Measurements from ENCODE around the gene SUPT5H. TPM values are rescaled to one million over a fixed set of nuclear protein-coding genes. Genes with fewer than 3 reads are reported as not detected.
A peak's percentile ranks its signal among the peaks of the same experiment; 100 is the strongest.

Gene SUPT5H
- total and polyA plus RNA-seq, 2 of the 13 experiments (the other 11 are each of a cell fraction or from before 2014, with no cell fraction given), result 48.2 to 51.7 TPM

- TF ChIP-seq ZHX2 (IDR thresholded peaks at IDR 0.05; ENCODE audit: low read depth) (peak; percentile 44; the same call in 1 of the 2 replicates), ZHX2 (CRISPR knock-in tag; IDR thresholded peaks at IDR 0.05; ENCODE audit: borderline replicate concordance) (no peak), TOPORS (CRISPR knock-in tag; IDR thresholded peaks at IDR 0.05) (peak; percentile 77; the same call in 1 of the 2 replicates), HNRNPL (IDR thresholded peaks at IDR 0.05; ENCODE audit: low read depth, low read length) (no peak), TAF15 (IDR thresholded peaks at IDR 0.05; ENCODE audit: low read depth, low read length, poor library complexity, severe bottlenecking) (no peak), PHF21A (CRISPR knock-in tag; IDR thresholded peaks at IDR 0.05) (peak; percentile 61; the same call in 1 of the 2 replicates), FOXK1 (CRISPR knock-in tag; IDR thresholded peaks at IDR 0.05; ENCODE audit: borderline replicate concordance, low read depth) (peak; percentile 75; the same call in 1 of the 2 replicates), STAT5B (CRISPR knock-in tag; IDR thresholded peaks at IDR 0.05) (no peak), ZNF616 (CRISPR knock-in tag; IDR thresholded peaks at IDR 0.05; ENCODE audit: low read depth) (peak; percentile 66; the same call in 1 of the 2 replicates), NAIF1 (CRISPR knock-in tag; IDR thresholded peaks at IDR 0.05; ENCODE audit: borderline replicate concordance) (no peak), SP2 (CRISPR knock-in tag; IDR thresholded peaks at IDR 0.05) (peak; percentile 90), U2AF1 (optimal IDR thresholded peaks at IDR 0.05; ENCODE audit: low read depth, low read length) (no peak), MYNN (CRISPR knock-in tag; IDR thresholded peaks at IDR 0.05; ENCODE audit: low read depth) (no peak), BORCS8-MEF2B (CRISPR knock-in tag; IDR thresholded peaks at IDR 0.05) (peak; percentile 67)
- TF ChIP-seq, protein P1, sequence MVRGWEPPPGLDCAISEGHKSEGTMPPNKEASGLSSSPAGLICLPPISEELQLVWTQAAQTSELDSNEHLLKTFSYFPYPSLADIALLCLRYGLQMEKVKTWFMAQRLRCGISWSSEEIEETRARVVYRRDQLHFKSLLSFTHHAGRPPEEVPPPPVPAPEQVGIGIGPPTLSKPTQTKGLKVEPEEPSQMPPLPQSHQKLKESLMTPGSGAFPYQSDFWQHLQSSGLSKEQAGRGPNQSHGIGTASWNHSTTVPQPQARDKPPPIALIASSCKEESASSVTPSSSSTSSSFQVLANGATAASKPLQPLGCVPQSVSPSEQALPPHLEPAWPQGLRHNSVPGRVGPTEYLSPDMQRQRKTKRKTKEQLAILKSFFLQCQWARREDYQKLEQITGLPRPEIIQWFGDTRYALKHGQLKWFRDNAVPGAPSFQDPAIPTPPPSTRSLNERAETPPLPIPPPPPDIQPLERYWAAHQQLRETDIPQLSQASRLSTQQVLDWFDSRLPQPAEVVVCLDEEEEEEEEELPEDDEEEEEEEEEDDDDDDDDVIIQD (CRISPR knock-in tag; IDR thresholded peaks at IDR 0.05; ENCODE audit: low read depth), result 0 out of 2 replicates have a peak, but pooled peaks have one; percentile 30
- TF ChIP-seq, protein P2, sequence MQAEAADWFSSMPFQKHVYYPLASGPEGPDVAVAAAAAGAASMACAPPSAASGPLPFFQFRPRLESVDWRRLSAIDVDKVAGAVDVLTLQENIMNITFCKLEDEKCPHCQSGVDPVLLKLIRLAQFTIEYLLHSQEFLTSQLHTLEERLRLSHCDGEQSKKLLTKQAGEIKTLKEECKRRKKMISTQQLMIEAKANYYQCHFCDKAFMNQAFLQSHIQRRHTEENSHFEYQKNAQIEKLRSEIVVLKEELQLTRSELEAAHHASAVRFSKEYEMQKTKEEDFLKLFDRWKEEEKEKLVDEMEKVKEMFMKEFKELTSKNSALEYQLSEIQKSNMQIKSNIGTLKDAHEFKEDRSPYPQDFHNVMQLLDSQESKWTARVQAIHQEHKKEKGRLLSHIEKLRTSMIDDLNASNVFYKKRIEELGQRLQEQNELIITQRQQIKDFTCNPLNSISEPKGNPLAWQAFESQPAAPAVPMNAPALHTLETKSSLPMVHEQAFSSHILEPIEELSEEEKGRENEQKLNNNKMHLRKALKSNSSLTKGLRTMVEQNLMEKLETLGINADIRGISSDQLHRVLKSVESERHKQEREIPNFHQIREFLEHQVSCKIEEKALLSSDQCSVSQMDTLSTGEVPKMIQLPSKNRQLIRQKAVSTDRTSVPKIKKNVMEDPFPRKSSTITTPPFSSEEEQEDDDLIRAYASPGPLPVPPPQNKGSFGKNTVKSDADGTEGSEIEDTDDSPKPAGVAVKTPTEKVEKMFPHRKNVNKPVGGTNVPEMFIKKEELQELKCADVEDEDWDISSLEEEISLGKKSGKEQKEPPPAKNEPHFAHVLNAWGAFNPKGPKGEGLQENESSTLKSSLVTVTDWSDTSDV (CRISPR knock-in tag; IDR thresholded peaks at IDR 0.05), result 0 out of 2 replicates have a peak, but pooled peaks have one; percentile 49
- TF ChIP-seq, protein P3, sequence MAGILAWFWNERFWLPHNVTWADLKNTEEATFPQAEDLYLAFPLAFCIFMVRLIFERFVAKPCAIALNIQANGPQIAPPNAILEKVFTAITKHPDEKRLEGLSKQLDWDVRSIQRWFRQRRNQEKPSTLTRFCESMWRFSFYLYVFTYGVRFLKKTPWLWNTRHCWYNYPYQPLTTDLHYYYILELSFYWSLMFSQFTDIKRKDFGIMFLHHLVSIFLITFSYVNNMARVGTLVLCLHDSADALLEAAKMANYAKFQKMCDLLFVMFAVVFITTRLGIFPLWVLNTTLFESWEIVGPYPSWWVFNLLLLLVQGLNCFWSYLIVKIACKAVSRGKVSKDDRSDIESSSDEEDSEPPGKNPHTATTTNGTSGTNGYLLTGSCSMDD (CRISPR knock-in tag; IDR thresholded peaks at IDR 0.05), result no peak
Observed at GRCh38 chr19:39480337-39481228, 35.2 kb downstream of the SUPT5H start, which contains the start of gene TIMM50 (continued).
